HAP-1 (cell line): Measurements from ENCODE around the gene FKRP.
"Not testable (repeated sequence)": the region's sequence is repeated elsewhere in the genome, so short reads cannot be mapped to it uniquely, and the experiment has no call there.

Experiments
- DNase-seq, 2 experiments: peaks; one replicate each; pipeline ENCODE4 v3.0.0-alpha.2; 2016 to 2020; ENCODE audit warnings: low spot score in 2 of 2
- H3K27me3 ChIP-seq: fragments of 250-450 bp; sonication (Bioruptor Pico); 2 replicates; pipeline ENCODE4 v1.5.1; 2020; ENCODE audit warnings: low read depth, mild to moderate bottlenecking, moderate library complexity
- H3K36me3 ChIP-seq: fragments of 250-450 bp; sonication (Bioruptor Pico); replicated peaks from 2 replicates; pipeline ENCODE4 v1.5.1; 2020; ENCODE audit warnings: mild to moderate bottlenecking
- H3K4me1 ChIP-seq: fragments of 250-450 bp; sonication (Bioruptor Pico); 2 replicates; pipeline ENCODE4 v1.5.1; 2020; ENCODE audit warnings: mild to moderate bottlenecking
- H3K4me3 ChIP-seq: fragments of 250-450 bp; sonication (Bioruptor Pico); 2 replicates; pipeline ENCODE4 v1.5.1; 2020; ENCODE audit warnings: mild to moderate bottlenecking, moderate library complexity
- H3K9me3 ChIP-seq: fragments of 250-450 bp; sonication (Bioruptor Pico); 2 replicates; pipeline ENCODE4 v1.5.1; 2020; ENCODE audit warnings: mild to moderate bottlenecking, moderate library complexity
- in situ Hi-C: fragments of 300-500 bp; cut with MboI; formaldehyde crosslinking; loops from 3 replicates; pipeline ENCODE4 v1.14.3; 2020; ENCODE audit warnings: low sequenced_read_pairs, inconsistent platforms, mixed read lengths

The FKRP gene

DNA sequence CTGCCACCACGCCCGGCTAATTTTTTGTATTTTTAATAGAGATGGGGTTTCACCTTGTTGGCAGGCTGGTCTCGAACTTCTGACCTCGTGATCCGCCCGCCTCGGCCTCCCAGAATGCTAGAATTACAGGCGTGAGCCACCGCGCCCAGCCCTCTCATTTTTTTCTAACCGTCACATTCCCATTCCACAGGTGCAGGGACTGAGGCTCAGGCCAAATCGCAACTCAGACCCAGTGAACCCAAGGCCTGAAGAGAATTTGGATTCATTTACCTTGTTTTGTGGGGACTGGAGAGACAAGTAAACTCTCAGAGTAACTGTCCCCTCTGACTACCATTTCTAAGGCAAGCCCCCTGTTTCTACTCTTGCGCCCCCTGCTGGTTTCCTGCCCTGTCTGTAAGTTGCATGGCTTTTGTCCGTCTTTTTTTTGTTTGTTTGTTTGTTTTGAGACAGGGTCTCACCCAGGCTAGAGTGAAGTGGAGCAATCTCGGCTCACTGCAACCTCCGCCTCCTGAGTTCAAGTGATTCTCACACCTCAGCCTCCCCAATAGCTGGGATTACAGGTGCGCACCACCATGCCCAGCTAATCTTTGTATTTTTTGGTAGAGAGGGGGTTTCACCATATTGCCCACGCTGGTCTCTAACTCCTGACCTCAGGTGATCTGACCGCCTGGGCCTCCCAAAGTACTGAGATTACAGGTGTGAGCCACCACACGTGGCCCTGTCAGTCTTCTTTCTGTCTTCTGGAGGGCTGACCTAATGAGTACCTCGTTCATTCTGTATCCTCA, 2.7 kb downstream of the FKRP start:
- H3K9me3 ChIP-seq, result no peaks in the 10 kb centered on the region
- no peaks in the 10 kb centered on the region for H3K27me3 ChIP-seq
- no peak overlapping the region for H3K4me3 ChIP-seq
- H3K36me3 ChIP-seq, result peaks cover 14% of the 10 kb centered on the region
- in situ Hi-C loops, result no loop called here
- peaks cover 11% of the 10 kb centered on the region for H3K4me1 ChIP-seq
- DNase-seq, result peak; percentile 36 to 91

DNA sequence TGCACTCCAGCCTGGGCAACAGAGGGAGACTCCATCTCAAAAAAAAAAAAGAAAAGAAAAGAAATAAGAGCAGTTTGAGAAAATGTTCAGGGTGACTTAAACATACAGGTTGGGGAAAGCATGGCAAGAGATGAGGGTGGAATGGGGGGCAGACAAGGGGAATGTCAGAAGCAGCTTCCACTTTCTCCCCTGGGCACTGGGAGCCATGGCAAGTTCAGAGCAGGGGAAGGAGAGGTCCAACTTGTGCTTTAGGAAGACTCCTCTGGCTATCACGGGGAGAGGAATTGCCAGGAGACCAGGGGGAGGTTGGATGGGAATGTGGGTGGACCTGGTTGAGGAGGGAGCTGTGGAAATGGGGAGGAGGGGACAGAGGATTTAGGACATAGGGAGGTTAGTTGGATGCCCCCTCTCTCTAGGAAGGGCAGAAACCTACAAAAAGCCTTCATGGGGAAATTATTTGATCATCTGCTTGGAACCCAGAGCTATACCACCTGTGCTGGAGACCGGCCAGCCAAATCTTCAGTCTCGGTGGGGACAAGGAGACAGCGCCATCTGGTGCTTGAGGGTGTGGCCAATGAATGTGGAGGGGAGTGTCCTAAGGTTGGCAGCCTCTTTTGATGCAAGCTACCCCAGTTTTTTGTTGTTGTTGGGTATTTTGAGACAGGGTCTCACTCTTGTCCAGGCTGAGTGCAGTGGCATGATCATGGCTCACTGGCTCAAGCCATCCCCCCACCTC, 7.7 kb downstream of the FKRP start:
- H3K4me3 ChIP-seq, result no peak overlapping the region
- no peaks in the 10 kb centered on the region for H3K4me1 ChIP-seq
- no peaks in the 10 kb centered on the region for H3K9me3 ChIP-seq
- H3K36me3 ChIP-seq, result peaks cover 14% of the 10 kb centered on the region
- in situ Hi-C loops, result loop anchor here (5.0 to 10.0 kb wide), 2 partner anchors 89 to 231 kb away; no protein-coding TSS in a partner anchor
- no peaks in the 10 kb centered on the region for H3K27me3 ChIP-seq
- peak in 1 of 2 experiments; percentile 77 for DNase-seq

DNA sequence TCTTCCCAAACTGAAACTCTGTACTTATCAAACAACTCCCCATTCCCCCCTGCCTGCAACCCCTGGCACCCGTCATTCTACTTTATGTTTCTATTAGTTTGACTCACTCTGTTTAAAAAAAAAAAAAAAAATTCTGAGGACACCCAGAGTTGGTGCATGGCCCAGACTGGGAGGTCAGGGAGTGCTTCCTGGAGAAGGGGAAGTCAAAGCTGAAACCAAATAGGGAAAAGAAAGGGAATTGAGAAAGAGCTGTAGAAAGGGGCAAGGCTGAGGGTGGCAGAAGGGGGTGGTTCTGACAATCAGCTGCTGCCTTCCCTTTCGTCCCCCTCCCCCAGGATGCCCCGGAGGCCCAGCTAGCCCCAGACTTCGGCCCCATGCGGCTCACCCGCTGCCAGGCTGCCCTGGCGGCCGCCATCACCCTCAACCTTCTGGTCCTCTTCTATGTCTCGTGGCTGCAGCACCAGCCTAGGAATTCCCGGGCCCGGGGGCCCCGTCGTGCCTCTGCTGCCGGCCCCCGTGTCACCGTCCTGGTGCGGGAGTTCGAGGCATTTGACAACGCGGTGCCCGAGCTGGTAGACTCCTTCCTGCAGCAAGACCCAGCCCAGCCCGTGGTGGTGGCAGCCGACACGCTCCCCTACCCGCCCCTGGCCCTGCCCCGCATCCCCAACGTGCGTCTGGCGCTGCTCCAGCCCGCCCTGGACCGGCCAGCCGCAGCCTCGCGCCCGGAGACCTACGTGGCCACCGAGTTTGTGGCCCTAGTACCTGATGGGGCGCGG, 9.4 kb downstream of the FKRP start:
- Histone ChIP-seq H3K27me3 (no peaks in the 10 kb centered on the region), H3K36me3 (peaks cover 8% of the 10 kb centered on the region), H3K9me3 (no peaks in the 10 kb centered on the region), H3K4me3 (no peak overlapping the region), H3K4me1 (no peaks in the 10 kb centered on the region)
- in situ Hi-C loops, result loop anchor here (10.0 kb wide), 1 partner anchor 230 kb away; no protein-coding TSS in a partner anchor
- no peak for DNase-seq

DNA sequence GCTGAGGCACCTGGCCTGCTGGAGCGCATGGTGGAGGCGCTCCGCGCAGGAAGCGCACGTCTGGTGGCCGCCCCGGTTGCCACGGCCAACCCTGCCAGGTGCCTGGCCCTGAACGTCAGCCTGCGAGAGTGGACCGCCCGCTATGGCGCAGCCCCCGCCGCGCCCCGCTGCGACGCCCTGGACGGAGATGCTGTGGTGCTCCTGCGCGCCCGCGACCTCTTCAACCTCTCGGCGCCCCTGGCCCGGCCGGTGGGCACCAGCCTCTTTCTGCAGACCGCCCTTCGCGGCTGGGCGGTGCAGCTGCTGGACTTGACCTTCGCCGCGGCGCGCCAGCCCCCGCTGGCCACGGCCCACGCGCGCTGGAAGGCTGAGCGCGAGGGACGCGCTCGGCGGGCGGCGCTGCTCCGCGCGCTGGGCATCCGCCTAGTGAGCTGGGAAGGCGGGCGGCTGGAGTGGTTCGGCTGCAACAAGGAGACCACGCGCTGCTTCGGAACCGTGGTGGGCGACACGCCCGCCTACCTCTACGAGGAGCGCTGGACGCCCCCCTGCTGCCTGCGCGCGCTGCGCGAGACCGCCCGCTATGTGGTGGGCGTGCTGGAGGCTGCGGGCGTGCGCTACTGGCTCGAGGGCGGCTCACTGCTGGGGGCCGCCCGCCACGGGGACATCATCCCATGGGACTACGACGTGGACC, 10.1 kb downstream of the FKRP start:
- Histone ChIP-seq H3K4me1 (no peaks in the 10 kb centered on the region), H3K36me3 (peaks cover 4% of the 10 kb centered on the region; the same call in 1 of the 2 replicates), H3K4me3 (no peak overlapping the region), H3K27me3 (no peaks in the 10 kb centered on the region), H3K9me3 (no peaks in the 10 kb centered on the region)
- no peak for DNase-seq
- in situ Hi-C loops, result loop anchor here (10.0 kb wide), 1 partner anchor 229 kb away; no protein-coding TSS in a partner anchor

DNA sequence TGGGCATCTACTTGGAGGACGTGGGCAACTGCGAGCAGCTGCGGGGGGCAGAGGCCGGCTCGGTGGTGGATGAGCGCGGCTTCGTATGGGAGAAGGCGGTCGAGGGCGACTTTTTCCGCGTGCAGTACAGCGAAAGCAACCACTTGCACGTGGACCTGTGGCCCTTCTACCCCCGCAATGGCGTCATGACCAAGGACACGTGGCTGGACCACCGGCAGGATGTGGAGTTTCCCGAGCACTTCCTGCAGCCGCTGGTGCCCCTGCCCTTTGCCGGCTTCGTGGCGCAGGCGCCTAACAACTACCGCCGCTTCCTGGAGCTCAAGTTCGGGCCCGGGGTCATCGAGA, 10.7 kb downstream of the FKRP start:
- in situ Hi-C loops, result loop anchor here (10.0 kb wide), 1 partner anchor 228 kb away; no protein-coding TSS in a partner anchor
- Histone ChIP-seq H3K4me3 (no peak overlapping the region), H3K9me3 (no peaks in the 10 kb centered on the region), H3K27me3 (no peaks in the 10 kb centered on the region), H3K36me3 (peaks cover 4% of the 10 kb centered on the region; the same call in 1 of the 2 replicates), H3K4me1 (no peaks in the 10 kb centered on the region)
- DNase-seq, result no peak

DNA sequence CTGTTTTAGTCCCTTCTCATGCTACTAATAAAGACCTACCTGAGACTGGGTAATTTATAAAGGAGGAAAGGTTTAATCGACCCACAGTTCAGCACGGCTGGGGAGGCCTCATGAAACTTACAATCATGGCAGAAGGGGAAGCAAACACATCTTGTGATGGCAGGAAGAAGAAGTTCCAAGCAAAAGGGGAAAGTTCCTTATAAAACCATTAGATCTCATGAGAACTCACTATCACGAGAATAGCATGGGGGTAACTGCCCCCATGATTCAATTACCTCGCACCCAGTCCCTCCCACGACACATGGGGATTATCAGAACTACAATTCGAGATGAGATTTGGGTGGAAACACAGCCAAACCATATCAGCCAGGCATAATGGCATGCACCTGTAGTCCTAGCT, 13.3 kb downstream of the FKRP start:
- DNase-seq, result no peak
- H3K4me1 ChIP-seq, result no peaks in the 10 kb centered on the region
- peaks cover 4% of the 10 kb centered on the region; the same call in 1 of the 2 replicates for H3K36me3 ChIP-seq
- in situ Hi-C loops, result loop anchor here (10.0 kb wide), 1 partner anchor 226 kb away; no protein-coding TSS in a partner anchor
- H3K9me3 ChIP-seq, result no peaks in the 10 kb centered on the region
- no peaks in the 10 kb centered on the region for H3K27me3 ChIP-seq
- no peak overlapping the region for H3K4me3 ChIP-seq

DNA sequence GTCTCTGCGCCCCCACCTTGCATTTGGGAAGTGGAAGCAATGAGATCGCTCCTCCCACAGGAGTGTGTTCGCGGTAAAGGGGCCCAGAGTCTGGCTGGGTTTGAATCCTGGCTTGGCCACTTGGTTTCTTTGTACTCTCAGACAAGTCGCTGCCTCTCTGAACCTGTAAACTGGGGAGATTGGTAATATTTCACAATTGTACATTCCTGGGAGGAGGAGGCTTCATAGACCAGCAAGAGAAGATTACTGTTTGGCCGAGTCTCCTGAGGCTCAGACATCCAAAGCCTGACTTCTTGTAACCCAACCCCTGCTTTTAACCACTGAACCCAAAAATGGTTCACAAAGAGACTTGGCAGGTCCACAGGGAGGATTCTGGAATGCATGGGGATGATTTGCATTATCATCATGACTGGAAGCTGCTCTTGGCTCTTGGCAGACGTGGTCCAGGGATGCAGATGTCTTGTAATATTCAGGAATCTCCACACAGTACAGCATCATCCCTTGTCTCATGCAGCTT, 14.0 kb downstream of the FKRP start:
- Histone ChIP-seq H3K27me3 (no peaks in the 10 kb centered on the region), H3K36me3 (peaks cover 4% of the 10 kb centered on the region; the same call in 1 of the 2 replicates), H3K4me3 (no peak overlapping the region), H3K9me3 (no peaks in the 10 kb centered on the region), H3K4me1 (no peaks in the 10 kb centered on the region; the same call in 1 of the 2 replicates)
- DNase-seq, result no peak
- in situ Hi-C loops, result loop anchor here (10.0 kb wide), 1 partner anchor 225 kb away; no protein-coding TSS in a partner anchor

DNA sequence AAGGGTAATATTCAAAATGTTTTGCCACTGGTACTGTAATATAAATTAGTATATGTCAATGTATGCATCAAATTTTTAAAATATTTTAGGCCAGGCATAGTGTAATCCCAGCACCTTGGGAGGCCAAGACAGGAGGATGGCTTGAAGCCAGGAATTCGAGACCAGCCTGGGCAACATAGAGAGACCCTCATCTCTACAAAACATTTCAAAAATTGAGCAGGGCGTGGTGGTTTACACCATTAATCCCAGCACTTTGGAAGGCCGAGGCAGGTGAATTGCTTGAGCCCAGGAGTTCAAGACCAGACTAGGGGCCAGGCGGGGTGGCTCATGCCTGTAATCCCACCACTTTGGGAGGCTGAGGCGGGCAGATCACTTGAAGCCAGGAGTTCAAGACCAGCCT, 14.5 kb downstream of the FKRP start:
- Histone ChIP-seq H3K4me3 (no peak overlapping the region), H3K27me3 (no peaks in the 10 kb centered on the region), H3K4me1 (no peaks in the 10 kb centered on the region; the same call in 1 of the 2 replicates), H3K36me3 (peaks cover 4% of the 10 kb centered on the region; the same call in 1 of the 2 replicates), H3K9me3 (no peaks in the 10 kb centered on the region)
- in situ Hi-C loops, result no loop called here
- DNase-seq, result no peak

DNA sequence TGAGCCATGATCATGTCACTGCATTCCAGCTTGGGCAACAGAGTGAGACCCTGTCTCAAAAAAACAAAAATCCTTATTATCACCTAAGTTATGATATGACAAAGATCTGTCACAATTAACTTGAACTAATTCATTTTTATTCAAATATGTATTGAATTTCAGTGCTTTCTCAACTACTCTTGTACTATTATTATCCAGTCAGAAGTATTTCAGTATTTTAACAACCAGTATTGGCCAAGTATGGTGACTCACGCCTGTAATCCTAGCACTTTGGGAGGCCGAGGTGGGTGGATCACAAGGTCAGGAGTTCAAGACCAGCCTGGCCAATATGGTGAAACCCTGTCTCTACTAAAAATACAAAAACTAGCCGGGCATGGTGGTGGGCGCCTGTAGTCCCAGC, 15.0 kb downstream of the FKRP start:
- H3K4me1 ChIP-seq, H3K9me3 ChIP-seq, DNase-seq, H3K4me3 ChIP-seq, in situ Hi-C loops, H3K27me3 ChIP-seq, H3K36me3 ChIP-seq: not testable (repeated sequence)

DNA sequence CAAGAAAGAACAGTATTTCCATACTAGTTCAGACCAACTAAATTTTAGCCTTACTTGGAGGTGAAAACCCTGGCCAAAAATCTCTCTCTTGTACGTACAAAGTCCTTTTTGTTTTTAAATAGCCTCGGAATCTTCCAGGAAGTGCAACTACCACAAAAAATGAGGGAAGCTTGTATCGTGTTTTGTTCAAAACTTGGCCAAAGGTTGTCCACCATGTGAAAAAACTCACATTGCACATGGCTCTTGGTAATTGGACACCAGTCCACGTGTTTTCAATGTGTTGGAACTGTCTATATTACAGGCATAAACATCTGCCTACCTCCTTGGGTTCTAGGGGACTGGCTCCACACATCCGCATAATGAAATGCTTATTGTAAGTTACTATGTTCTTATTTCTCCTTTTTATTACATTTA, 15.6 kb downstream of the FKRP start:
- Histone ChIP-seq H3K36me3 (peaks cover 3% of the 10 kb centered on the region; the same call in 1 of the 2 replicates), H3K27me3 (no peaks in the 10 kb centered on the region), H3K9me3 (no peaks in the 10 kb centered on the region), H3K4me3 (no peak overlapping the region), H3K4me1 (no peaks in the 10 kb centered on the region; the same call in 1 of the 2 replicates)
- DNase-seq, result no peak
- in situ Hi-C loops, result no loop called here

DNA sequence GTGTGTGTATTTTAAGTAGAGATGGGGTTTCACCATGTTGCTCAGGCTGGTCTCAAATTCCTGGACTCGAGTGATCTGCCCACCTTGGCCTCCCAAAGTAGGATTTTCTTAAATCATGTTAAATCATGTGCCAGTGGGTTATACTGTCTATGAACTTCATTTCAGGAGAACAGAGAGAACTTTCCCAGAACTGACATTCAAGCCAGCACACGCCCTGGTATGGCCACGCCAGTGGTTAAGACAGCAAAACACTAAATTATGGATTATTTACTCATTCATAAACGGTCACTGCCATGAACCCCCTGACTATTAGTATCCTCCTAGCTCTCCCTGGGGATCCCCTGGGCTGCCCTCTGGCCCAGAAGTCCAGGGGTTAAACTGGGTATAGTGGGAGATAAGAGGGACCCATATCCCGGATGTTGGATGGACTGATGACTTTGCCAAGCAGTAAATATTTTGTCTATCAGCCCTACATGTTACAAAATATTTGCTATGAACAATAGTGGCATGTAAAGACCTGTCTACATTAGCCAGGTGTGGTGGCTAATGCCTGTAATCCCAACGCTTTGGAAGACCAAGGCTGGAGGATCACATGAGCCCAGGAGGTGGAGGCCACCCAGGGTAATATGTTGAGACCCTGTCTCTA, 16.5 kb downstream of the FKRP start:
- Histone ChIP-seq H3K27me3 (no peaks in the 10 kb centered on the region), H3K9me3 (no peaks in the 10 kb centered on the region), H3K4me3 (no peak overlapping the region), H3K4me1 (no peaks in the 10 kb centered on the region; the same call in 1 of the 2 replicates), H3K36me3 (no peaks in the 10 kb centered on the region)
- in situ Hi-C loops, result no loop called here
- no peak for DNase-seq

DNA sequence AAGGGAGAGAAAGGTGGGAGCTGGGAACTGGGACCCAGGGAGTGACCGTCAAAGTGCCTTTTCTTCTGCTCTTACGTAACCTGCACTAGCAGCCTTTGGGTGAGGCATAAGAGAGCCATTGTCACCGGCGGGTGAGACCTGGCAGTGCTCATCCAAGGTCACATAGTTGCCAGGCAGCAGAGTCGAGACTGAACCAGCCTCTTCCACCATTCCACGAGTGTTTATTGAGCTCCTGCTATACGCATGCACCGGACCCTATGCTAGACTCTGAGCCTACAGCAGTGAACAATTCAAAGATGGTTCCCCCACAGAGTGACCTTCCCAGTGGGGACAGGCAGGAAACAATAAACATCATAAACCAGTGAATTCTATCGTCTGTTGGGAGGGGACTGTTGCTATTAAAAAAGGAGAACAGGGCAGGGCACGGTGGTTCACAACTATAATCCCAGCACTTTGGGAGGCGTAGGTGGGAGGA, 19.0 kb downstream of the FKRP start:
- DNase-seq, result no peak
- Histone ChIP-seq H3K4me1 (no peaks in the 10 kb centered on the region; the same call in 1 of the 2 replicates), H3K4me3 (no peak overlapping the region), H3K27me3 (no peaks in the 10 kb centered on the region), H3K9me3 (no peaks in the 10 kb centered on the region), H3K36me3 (no peaks in the 10 kb centered on the region)
- in situ Hi-C loops, result no loop called here
